T-helper 9 cell (primary cell): ENCODE data around the gene TRPM3.

ENCODE experiments used
- DNase-seq: peaks from one replicate; pipeline ENCODE4 v3.0.0-alpha.2; 2020

Gene TRPM3

GRCh38 chr9:70499621-70500020 is 621.8 kb downstream of the TRPM3 start:
- DNase-seq: no peak

- DNase-seq: no peak
These were observed 622.6 kb downstream of the TRPM3 start for GRCh38 chr9:70498866-70499265.

DNA sequence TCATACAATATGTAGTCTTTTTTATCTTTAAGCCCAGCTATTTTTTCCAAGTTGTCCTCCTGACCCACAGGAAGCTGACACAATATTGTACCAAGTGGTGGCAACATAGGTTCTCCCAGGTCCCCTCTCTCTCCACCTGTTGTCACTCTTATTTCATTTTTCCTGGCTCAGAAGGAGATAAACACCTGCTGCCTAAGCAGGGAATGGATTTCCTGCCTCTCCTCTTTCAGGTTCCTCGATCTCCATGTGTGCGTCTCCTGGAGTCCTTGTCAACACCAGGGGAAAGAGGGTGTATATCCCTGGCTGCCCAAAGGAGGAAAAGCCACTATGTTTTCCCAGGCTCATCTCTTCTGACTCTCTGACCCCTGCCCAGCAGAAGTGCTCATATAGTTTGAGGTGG is 625.2 kb downstream of the TRPM3 start:
- no peak for DNase-seq

GRCh38 chr9:70495514-70495913 is 625.9 kb downstream of the TRPM3 start:
- no peak for DNase-seq

DNA sequence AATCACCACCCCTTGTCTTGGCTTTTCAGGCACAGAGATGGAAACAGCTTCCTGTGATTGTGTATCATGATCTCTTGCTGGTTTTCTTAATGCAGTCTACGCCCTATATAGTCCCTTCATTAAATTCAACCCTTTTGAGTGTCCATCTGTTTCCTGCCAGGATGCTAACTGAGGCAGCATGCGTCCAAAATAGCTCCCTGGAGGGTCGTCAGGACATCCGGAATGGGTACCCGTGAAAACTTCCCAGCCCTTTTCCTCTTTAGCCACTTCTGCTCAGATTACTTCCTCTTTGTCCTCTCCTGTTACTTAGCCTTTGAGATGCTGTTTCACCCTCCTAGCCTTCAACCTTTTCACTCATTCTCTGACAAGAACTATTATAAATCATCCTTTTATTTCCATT is 627.2 kb downstream of the TRPM3 start:
- no peak for DNase-seq

- DNase-seq: no peak
These were observed 628.4 kb downstream of the TRPM3 start for GRCh38 chr9:70493029-70493428.

DNA sequence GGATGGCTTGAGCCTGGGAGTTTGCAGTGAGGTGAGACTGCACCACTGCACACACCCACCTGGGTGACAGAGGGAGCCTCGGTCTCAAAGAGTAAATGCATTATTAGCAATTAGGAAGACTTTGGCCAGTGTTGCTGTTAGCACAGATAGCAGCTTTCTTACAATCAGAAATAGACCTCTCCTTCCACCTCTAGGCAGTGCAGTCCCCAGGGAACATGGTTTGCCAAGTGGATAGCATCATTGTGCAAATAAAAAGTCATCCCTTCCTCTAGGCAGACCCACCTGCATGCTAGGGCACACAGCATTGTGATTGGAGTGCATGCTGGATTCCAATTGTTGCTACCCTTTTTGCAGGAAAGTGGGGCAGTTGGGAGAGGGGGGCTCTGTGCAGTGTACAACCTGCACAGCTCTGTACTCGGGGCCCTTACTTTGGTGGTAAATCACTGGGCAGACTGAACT is 629.1 kb downstream of the TRPM3 start:
- no peak for DNase-seq

GRCh38 chr9:70491426-70492318 is 629.7 kb downstream of the TRPM3 start:
- no peak for DNase-seq

DNA sequence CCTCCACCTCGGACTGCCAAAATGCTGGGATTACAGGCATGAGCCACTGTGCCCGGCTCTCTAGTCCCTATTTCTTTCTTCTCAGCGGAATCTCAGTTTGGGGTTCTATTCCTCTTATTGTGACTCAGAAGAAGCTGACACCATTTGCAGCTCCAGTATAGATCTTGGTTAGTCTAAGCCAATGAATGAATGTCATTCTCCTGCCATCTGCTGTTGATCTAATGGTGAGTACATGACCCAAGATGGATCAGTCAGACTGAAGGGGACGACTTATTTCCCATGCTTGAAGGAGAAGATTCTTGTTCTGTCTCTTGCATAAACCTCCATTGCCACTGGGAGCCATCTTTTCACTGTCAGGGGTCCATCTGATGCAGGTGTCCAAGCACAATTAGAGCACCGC is 630.9 kb downstream of the TRPM3 start:
- DNase-seq: no peak

GRCh38 chr9:70488793-70489105 is 632.7 kb downstream of the TRPM3 start:
- DNase-seq: no peak

GRCh38 chr9:70488098-70488792 is 633.2 kb downstream of the TRPM3 start:
- no peak for DNase-seq

DNA sequence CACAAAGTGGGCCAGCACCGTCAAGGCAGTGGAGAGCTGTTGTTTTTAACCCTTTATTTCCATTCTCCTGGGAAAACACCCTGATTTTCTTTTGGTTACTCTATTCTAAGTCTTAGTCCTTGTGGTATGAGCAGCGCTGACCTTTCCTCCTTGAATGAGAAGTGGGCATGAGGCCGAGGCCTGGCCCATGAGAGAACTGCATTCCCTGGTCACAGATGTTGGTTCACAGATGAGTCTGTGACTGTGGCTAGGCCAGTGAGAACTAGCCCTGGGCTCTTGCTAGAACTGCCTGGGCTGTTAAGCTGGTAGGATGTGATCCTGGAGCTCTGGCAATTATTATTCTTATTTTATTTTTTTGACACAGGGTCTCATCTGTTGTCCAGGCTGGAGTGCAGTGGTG is 635.3 kb downstream of the TRPM3 start:
- DNase-seq: no peak

- no peak for DNase-seq
These were observed 636.1 kb downstream of the TRPM3 start for GRCh38 chr9:70485273-70485858.

DNA sequence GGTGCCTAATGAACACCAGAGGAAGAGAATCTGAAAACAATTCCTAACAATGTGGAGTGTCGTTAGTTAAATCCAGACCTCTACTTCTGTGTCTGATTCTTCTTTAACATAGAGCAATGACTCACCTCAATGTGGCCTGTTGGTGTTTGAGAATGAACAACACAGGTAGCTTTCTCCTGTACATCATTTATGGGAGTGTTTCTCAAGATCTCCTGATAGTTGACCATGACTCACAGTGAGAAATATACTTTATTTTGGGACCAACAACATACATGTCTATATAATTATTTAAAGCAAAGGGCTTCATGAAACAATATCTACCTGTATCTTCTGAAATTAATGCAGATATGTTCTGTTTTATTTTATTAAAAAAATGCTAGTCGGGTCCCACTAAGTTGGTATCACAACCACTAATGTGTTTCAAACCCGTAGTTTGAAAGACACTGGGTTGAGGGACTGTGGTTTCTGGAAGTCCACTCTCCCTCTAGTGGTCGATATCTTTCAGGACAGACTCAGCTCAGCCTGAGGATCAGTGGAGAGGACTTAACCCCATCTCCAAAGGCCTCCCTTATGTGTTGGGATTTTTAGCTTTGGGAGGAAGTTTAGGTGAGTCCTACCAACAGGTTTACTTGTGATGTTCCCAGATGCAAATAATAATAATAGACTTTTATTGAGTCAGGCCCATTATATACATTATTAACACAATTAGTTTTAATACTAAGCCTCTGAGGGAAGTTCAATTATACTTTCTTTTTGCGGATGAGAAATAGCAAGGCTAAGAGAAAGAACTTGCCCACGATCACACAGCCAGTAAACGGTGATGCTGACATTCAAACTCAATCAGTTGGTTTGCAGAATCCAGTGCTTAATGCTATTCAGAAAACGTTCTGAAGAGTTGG is 636.9 kb downstream of the TRPM3 start:
- no peak for DNase-seq

DNA sequence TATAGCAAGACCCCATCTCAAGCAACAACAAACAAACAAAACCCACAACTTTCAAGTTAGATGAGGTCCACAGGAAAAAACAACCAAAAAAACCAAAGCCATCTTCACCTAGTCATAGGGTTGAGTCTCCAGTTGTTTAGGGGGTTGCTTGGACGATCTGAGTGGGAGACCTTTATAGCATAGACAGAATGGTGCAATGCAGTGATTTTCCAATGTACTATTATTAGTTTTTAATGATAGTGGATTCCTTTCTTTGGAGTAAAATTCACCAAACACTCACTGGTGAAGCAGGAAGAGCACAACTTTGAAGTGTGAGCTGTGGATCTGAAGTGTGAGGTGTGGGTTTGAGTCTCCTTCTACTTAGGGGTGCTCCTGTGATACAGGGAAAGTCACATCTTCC is 640.0 kb downstream of the TRPM3 start:
- no peak for DNase-seq

GRCh38 chr9:70480405-70480980 is 640.9 kb downstream of the TRPM3 start:
- DNase-seq: no peak

- DNase-seq: no peak
These were observed 641.5 kb downstream of the TRPM3 start for GRCh38 chr9:70479880-70480291.
